K562 (cell line): ENCODE results near the gene PTGIS. TPM values are rescaled to one million over a fixed set of nuclear protein-coding genes. Genes with fewer than 3 reads are reported as not detected.
A peak's percentile ranks its signal among the peaks of the same experiment; 100 is the strongest.

Experiments
- ADNP ChIP-seq: fragments of 200-800 bp; sonication (Bioruptor generic); IDR thresholded peaks from 2 replicates; pipeline ENCODE4 v1.6.1; 2016; ENCODE audit warnings: missing genetic modification characterization, missing compliant biosample characterization
- BMI1 ChIP-seq: fragments of 150-350 bp; IDR thresholded peaks from 2 replicates; pipeline ENCODE4 v1.6.1; 2014; ENCODE audit warnings: low read length
- CBFA2T3 ChIP-seq: fragments of 450-650 bp; IDR thresholded peaks from 2 replicates; pipeline ENCODE4 v1.6.1; 2017
- CHD2 ChIP-seq: IDR thresholded peaks from 2 replicates; pipeline ENCODE4 v1.6.1; 2011; ENCODE audit warnings: low read depth, low read length
- ESRRA ChIP-seq: fragments of 450-650 bp; IDR thresholded peaks from 2 replicates; pipeline ENCODE4 v1.6.1; 2014; ENCODE audit warnings: low read depth, mild to moderate bottlenecking, moderate library complexity, borderline replicate concordance
- HEY1 ChIP-seq: fragments of 250-450 bp; sonication (Bioruptor Pico); IDR thresholded peaks from 2 replicates; pipeline ENCODE4 v1.5.0; 2020; ENCODE audit warnings: mild to moderate bottlenecking, moderate library complexity, borderline replicate concordance
- KDM1A ChIP-seq, 2 experiments: fragments of 450-650 bp; IDR thresholded peaks; 2 replicates each; pipeline ENCODE4 v1.6.1; 2016; ENCODE audit warnings: mild to moderate bottlenecking in 2 of 2
- KDM2B ChIP-seq: fragments of 250-450 bp; sonication (Bioruptor Pico); IDR thresholded peaks from 2 replicates; pipeline ENCODE4 v1.8.0; 2021; ENCODE audit warnings: mild to moderate bottlenecking, moderate library complexity
- L3MBTL2 ChIP-seq: fragments of 450-650 bp; IDR thresholded peaks from 2 replicates; pipeline ENCODE4 v1.6.1; 2016; ENCODE audit warnings: mild to moderate bottlenecking, moderate library complexity
- NCOR1 ChIP-seq: fragments of 450-650 bp; IDR thresholded peaks from 2 replicates; pipeline ENCODE4 v1.6.1; 2016; ENCODE audit warnings: mild to moderate bottlenecking, moderate library complexity
- NFE2 ChIP-seq: IDR thresholded peaks from 2 replicates; pipeline ENCODE4 v1.6.1; 2014; ENCODE audit warnings: antibody characterized with exemption, low read depth
- NKRF ChIP-seq: fragments of 450-650 bp; IDR thresholded peaks from 2 replicates; pipeline ENCODE4 v1.6.1; 2016; ENCODE audit warnings: borderline replicate concordance
- NONO ChIP-seq, 2 experiments: fragments of 200-400 bp in 1 of 2; fragments of 450-650 bp in 1 of 2; formaldehyde crosslinking in 1 of 2; IDR thresholded peaks; 2 replicates each; pipeline ENCODE4 v1.6.1; 2017; ENCODE audit warnings: low read depth in 2 of 2, mild to moderate bottlenecking in 2 of 2, moderate library complexity in 2 of 2, low read length in 1 of 2
- POLR2H ChIP-seq: IDR thresholded peaks from 2 replicates; pipeline ENCODE4 v1.6.1; 2016; ENCODE audit warnings: missing genetic modification characterization, low read depth, mild to moderate bottlenecking, control low read depth, missing compliant biosample characterization, moderate library complexity
- RBM25 ChIP-seq: fragments of 200-400 bp; formaldehyde crosslinking; IDR thresholded peaks from 2 replicates; pipeline ENCODE4 v1.6.1; 2018; ENCODE audit warnings: low read length, low read depth, moderate library complexity; ENCODE audit not compliant: severe bottlenecking
- SMARCC2 ChIP-seq: fragments of 450-650 bp; IDR thresholded peaks from 2 replicates; pipeline ENCODE4 v1.6.1; 2017; ENCODE audit warnings: antibody characterized with exemption, moderate library complexity, mild to moderate bottlenecking, low read depth
- TARDBP ChIP-seq: fragments of 450-650 bp; IDR thresholded peaks from 2 replicates; pipeline ENCODE4 v1.6.1; 2016
- TEAD2 ChIP-seq: fragments of 450-650 bp; IDR thresholded peaks from 2 replicates; pipeline ENCODE4 v1.6.1; 2016; ENCODE audit warnings: missing genetic modification characterization, control low read depth, missing compliant biosample characterization
- TRIM24 ChIP-seq, 2 experiments: fragments of 450-650 bp; IDR thresholded peaks; 2 replicates each; pipeline ENCODE4 v1.6.1; 2016
- WHSC1 ChIP-seq: IDR thresholded peaks from one replicate; pipeline ENCODE4 v1.6.1; 2012; ENCODE audit warnings: low read length, control low read depth, inconsistent platforms
- ZNF24 ChIP-seq: fragments of 450-650 bp; IDR thresholded peaks from 2 replicates; pipeline ENCODE4 v1.6.1; 2016
- ZNF316 ChIP-seq: fragments of 450-650 bp; IDR thresholded peaks from 2 replicates; pipeline ENCODE4 v1.6.1; 2016
- ZNF551 ChIP-seq: fragments of 250-450 bp; sonication (Bioruptor Pico); IDR thresholded peaks from 2 replicates; pipeline ENCODE4 v1.5.0; 2021; ENCODE audit warnings: mild to moderate bottlenecking, moderate library complexity
- polyA plus RNA-seq, 8 experiments: library from polyadenylated mRNA; depleted of rRNA in 4 of 8; stranded (reverse) in 5 of 8; unstranded in 3 of 8; fragments of >200 nt; fragmentation: Nextera tagmentation in 2 of 8; fragmentation: Illumina TruSeq in 1 of 8; extraction: Ambion mirVana in 2 of 8; extraction: Trizol in 1 of 8; gene quantifications; 2 replicates each; pipeline versions ENCODE4 v1.2.1 to v1.2.3, GENCODE V29; 2011 to 2014; ENCODE audit warnings: inconsistent platforms in 1 of 8, missing spikeins in 1 of 8
- total RNA-seq, 7 experiments: library from RNA; depleted of rRNA in 6 of 7; stranded (reverse); fragments of >200 nt in 6 of 7; fragmentation: Illumina TruSeq in 2 of 7; extraction: Trizol in 2 of 7; gene quantifications; 2 replicates each; pipeline versions ENCODE4 v1.2.1 to v1.2.3, GENCODE V29; 2011 to 2021; ENCODE audit warnings: low replicate concordance in 1 of 7
- TF ChIP-seq, protein P1 (sequence below): fragments of 250-450 bp; sonication (Bioruptor Pico); IDR thresholded peaks from 2 replicates; pipeline ENCODE4 v1.8.0; 2022; ENCODE audit warnings: inconsistent platforms
- TF ChIP-seq, protein P2 (sequence below), 3 experiments: fragments of 200-800 bp in 1 of 3; sonication (Bioruptor generic) in 1 of 3; sonication (generic) in 1 of 3; formaldehyde crosslinking in 1 of 3; IDR thresholded peaks; 2 replicates each; pipeline versions ENCODE4 v1.6.1 to v1.8.0; 2016 to 2022; ENCODE audit warnings: mild to moderate bottlenecking in 2 of 3, missing compliant biosample characterization in 2 of 3, missing genetic modification characterization in 2 of 3, missing genetic modification reagents in 1 of 3

PTGIS gene
- total and polyA plus RNA-seq, 9 of the 15 experiments (the other 6 are each of a cell fraction or from before 2014, with no cell fraction given), result not detected

DNA sequence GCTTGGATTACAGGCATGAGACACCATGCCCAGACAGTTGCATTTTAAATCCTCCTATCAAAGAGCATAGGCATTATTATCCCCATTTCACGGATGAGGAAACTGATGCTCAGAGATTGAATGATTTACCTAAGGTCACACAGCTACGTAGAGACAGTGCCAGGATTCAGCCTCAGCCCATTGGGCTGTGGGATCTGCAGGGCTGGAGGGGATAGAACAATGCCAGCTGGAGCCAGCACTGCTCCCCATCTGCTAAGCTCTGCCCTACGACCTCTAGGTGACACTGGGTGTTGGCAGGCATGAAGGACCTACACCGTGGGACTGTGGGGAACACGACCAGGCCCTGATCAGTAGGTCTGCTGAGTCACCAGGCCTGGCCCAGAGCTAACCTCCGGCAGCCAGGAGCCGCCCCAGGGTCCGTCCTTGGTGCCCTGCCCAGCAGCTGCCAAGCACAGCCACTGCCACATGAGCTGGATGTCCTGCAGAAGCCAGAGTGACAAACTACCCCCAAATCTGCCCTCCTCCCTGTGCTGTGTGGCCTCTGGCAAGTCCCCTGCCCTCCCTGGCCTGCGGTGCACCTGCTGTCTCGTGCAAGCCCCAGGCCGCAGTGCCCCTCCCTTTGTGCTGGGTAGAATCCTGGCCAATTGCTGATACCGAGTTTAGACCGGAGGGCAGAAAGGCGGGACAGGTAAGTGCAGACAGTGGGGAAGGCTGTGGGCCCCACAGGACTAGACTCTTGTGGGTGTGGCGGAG, 47.6 kb upstream of the PTGIS start (continued):
- TF ChIP-seq NKRF (no peak), NFE2 (peak; percentile 34; the same call in 1 of the 2 replicates), KDM1A (IDR thresholded peaks at IDR 0.05) (peak; percentile 26 to 45; a peak in 1 of 4 replicates), SMARCC2 (no peak), TARDBP (no peak), ZNF316 (peak; percentile 27; the same call in 1 of the 2 replicates), KDM2B (CRISPR knock-in tag) (no peak), TRIM24 (IDR thresholded peaks at IDR 0.05) (no peak), TEAD2 (tag) (no peak), ZNF551 (CRISPR knock-in tag) (no peak), POLR2H (tag) (no peak), CHD2 (no peak), NCOR1 (no peak), BMI1 (no peak), WHSC1 (no peak), HEY1 (no peak), NONO (IDR thresholded peaks at IDR 0.05; ENCODE audit: low read depth in 2 of 2, low read length in 1 of 2) (no peak), RBM25 (peak; percentile 77), ZNF24 (peak; percentile 42; the same call in 1 of the 2 replicates), ESRRA (peak; percentile 72), CBFA2T3 (no peak), ADNP (tag) (peak; percentile 51; the same call in 1 of the 2 replicates), L3MBTL2 (no peak)
- TF ChIP-seq, protein P1, sequence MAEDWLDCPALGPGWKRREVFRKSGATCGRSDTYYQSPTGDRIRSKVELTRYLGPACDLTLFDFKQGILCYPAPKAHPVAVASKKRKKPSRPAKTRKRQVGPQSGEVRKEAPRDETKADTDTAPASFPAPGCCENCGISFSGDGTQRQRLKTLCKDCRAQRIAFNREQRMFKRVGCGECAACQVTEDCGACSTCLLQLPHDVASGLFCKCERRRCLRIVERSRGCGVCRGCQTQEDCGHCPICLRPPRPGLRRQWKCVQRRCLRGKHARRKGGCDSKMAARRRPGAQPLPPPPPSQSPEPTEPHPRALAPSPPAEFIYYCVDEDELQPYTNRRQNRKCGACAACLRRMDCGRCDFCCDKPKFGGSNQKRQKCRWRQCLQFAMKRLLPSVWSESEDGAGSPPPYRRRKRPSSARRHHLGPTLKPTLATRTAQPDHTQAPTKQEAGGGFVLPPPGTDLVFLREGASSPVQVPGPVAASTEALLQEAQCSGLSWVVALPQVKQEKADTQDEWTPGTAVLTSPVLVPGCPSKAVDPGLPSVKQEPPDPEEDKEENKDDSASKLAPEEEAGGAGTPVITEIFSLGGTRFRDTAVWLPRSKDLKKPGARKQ (CRISPR knock-in tag), result no peak
- TF ChIP-seq, protein P2, sequence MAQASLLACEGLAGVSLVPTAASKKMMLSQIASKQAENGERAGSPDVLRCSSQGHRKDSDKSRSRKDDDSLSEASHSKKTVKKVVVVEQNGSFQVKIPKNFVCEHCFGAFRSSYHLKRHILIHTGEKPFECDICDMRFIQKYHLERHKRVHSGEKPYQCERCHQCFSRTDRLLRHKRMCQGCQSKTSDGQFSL (CRISPR knock-in tag; IDR thresholded peaks at IDR 0.05), result no peak
- TF ChIP-seq, protein P2 (tag; IDR thresholded peaks at IDR 0.05), result no peak
